ENCODE data around the gene SLC45A3. TPM values are rescaled to one million over a fixed set of nuclear protein-coding genes. Genes with fewer than 3 reads are reported as not detected.

SLC45A3 gene
- total and polyA plus RNA-seq, 2 of the 4 experiments (the other 2 are of a cell fraction): 1.4 to 2.5 TPM

DNA sequence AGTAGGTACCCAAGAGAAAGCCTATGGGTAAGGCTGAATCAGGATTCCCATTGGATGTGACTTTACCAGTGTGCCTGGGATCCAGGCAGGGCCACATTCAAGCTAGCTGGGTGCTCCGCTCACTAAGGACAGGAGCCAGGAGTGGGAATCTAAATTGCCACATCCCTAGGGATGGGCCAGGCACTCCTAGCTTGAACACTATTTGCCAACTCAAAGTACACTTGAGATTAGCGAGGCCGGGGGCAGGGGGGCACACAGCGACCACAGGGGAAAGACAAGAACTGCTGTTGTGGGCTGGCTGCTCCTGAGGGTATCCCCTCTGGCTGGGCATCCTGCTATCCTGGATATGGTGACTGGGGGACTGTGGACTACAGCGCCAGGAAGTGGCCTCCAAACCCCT is 4.3 kb downstream of the SLC45A3 start:
- CTCF ChIA-PET: interaction anchor here (1.1 kb wide), 1 partner anchor 36 kb away, joined by 3 read pairs; no protein-coding TSS in a partner anchor
- H2AK5ac ChIP-seq (ENCODE audit: low read depth, low read length): no peak overlapping the region
- no peak for TF ChIP-seq MAZ (IDR thresholded peaks at IDR 0.05; ENCODE audit: borderline replicate concordance, low read depth, low read length)
- TF ChIP-seq CEBPB (IDR thresholded peaks at IDR 0.05; ENCODE audit: low read depth, low read length): no peak
- TF ChIP-seq, protein P1, sequence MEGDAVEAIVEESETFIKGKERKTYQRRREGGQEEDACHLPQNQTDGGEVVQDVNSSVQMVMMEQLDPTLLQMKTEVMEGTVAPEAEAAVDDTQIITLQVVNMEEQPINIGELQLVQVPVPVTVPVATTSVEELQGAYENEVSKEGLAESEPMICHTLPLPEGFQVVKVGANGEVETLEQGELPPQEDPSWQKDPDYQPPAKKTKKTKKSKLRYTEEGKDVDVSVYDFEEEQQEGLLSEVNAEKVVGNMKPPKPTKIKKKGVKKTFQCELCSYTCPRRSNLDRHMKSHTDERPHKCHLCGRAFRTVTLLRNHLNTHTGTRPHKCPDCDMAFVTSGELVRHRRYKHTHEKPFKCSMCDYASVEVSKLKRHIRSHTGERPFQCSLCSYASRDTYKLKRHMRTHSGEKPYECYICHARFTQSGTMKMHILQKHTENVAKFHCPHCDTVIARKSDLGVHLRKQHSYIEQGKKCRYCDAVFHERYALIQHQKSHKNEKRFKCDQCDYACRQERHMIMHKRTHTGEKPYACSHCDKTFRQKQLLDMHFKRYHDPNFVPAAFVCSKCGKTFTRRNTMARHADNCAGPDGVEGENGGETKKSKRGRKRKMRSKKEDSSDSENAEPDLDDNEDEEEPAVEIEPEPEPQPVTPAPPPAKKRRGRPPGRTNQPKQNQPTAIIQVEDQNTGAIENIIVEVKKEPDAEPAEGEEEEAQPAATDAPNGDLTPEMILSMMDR (conservative IDR thresholded peaks at IDR 0.05; ENCODE audit: low read depth, low read length): no peak
- no peak for TF ChIP-seq CHD1 (IDR thresholded peaks at IDR 0.05; ENCODE audit: low read depth, low read length)
- no peak for TF ChIP-seq MXI1 (IDR thresholded peaks at IDR 0.05; ENCODE audit: borderline replicate concordance, low read depth, low read length)

More for the DNA sequence above, 4.3 kb downstream of the SLC45A3 start:
- Histone ChIP-seq H2BK15ac (ENCODE audit: low read depth, low read length) (no peak overlapping the region), H3K4me3 (ENCODE audit: insufficient read depth, low read depth, low read length) (no peak overlapping the region), H3K9me3 (ENCODE audit: control insufficient read depth, insufficient read depth, low read length) (no peaks in the 10 kb centered on the region), H2BK5ac (ENCODE audit: low read depth, low read length, poor library complexity, severe bottlenecking) (no peak overlapping the region), H3K79me1 (ENCODE audit: low read depth in 1 of 2, low read length in 2 of 2) (peaks cover 5 to 19% of the 10 kb centered on the region in 2 experiments; a peak in 3 of 4 replicates), H3K36me3 (ENCODE audit: control insufficient read depth, insufficient read depth, low read length) (no peaks in the 10 kb centered on the region), H4K20me1 (ENCODE audit: insufficient read depth, low read length) (no peaks in the 10 kb centered on the region), H3K4me1 (ENCODE audit: control insufficient read depth, insufficient read depth, low read length) (peaks cover 12% of the 10 kb centered on the region), H2BK120ac (ENCODE audit: low read depth, low read length) (no peak overlapping the region), H4K5ac (ENCODE audit: low read depth, low read length) (no peak overlapping the region), H3K27me3 (ENCODE audit: control insufficient read depth, insufficient read depth, low read length) (no peaks in the 10 kb centered on the region; the same call in 1 of the 2 replicates), H4K91ac (ENCODE audit: insufficient read depth, low read depth, low read length) (no peak overlapping the region), H3K18ac (ENCODE audit: low read depth, low read length) (no peak overlapping the region), H3K14ac (replicated peaks; ENCODE audit: low read depth, low read length) (no peak overlapping the region), H3K23ac (ENCODE audit: low read depth, low read length) (no peak overlapping the region), H2AK9ac (replicated peaks; ENCODE audit: low read depth, low read length, poor library complexity) (no peak overlapping the region), H3K9me1 (ENCODE audit: insufficient read depth, low read length) (peaks cover 3% of the 10 kb centered on the region; the same call in 1 of the 2 replicates), H3K27ac (ENCODE audit: insufficient read depth, low read length) (no peak overlapping the region), H3K56ac (ENCODE audit: extremely low read depth, insufficient read depth, low read length) (no peak overlapping the region), H3K4me2 (ENCODE audit: low read depth, low read length) (no peak overlapping the region), H3K4ac (ENCODE audit: low read depth, low read length) (no peak overlapping the region), H2AFZ (replicated peaks; ENCODE audit: low read length, poor library complexity) (no peak overlapping the region), H2BK20ac (ENCODE audit: low read depth, low read length) (no peak overlapping the region), H3K9ac (ENCODE audit: low read depth, low read length) (no peak overlapping the region), H4K8ac (ENCODE audit: low read depth in 2 of 2, low read length in 2 of 2) (no peak overlapping the region)
- ATAC-seq (ENCODE audit: low read depth): no peak
- no TSS peak for BruUV-seq (replicated peaks)
- in situ Hi-C loops (cut with MboI; ENCODE audit: low sequenced_read_pairs) (no loop called here), dilution Hi-C loops (cut with HindIII; ENCODE audit: low sequenced_read_pairs, unreplicated experiment) (no loop called here), intact Hi-C loops (cut with micrococcal nuclease) (no loop called here)
- WGBS, 2 experiments (ENCODE audit: extremely low coverage in 2 of 2, insufficient read length in 1 of 2): no CpG with 5 or more reads among the region's 5 CpGs
- POLR2A ChIA-PET (ENCODE audit: unreplicated experiment): no interaction called here
- DNase-seq: no peak

Data from IMR-90 (cell line).